ENCODE results near the gene PYGB. TPM values are rescaled to one million over a fixed set of nuclear protein-coding genes. Genes with fewer than 3 reads are reported as not detected.

PYGB gene
- total RNA-seq, 4 donors from 2014 or later: 71.6 to 119 (median 78.6) TPM

DNA sequence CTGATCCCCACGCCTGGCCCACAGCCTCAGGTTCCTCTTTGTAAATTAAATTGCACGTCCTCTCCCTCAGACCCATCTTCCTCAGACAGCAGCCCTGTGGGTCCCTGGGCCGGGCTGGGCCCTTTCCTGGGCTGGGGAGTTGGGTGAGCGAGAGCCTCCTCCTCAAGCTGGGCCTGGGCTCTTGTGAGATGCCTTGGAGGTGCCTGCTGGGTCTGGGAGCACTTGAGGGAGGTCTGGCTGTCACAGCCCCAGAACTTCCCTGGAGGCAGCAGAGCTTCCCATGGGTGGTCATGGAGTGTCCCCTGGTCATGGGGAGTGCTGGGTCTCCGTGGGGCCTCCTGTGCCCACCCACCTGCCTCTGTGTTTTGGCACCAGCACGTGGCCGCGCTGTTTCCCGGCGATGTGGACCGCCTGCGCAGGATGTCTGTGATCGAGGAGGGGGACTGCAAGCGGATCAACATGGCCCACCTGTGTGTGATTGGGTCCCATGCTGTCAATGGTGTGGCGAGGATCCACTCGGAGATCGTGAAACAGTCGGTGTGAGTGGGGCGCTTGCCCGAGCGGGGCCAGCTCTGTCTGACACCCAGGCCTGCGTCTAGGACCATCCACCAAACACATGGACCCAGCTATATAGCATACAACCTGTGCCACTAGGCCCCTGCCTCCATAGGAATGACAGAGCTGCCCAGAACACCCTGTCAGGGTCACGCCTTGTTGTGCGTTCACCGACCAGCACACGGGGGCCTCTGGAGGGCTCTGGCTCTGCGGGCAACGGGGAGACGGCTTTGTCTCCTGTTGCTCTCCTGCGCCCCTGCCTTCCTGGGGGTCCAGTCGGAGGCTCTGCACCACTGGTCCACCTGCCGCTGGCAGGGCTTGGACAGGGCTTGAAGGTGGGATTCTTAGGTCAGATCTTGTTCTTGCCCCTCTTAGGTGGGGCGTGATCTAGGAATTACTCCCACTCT, 33.0 kb downstream of the PYGB start:
- peak in 1 of 2 donors; percentile 7 for DNase-seq (ENCODE audit: low spot score in 2 of 2)
- Histone ChIP-seq H3K4me1 (no peaks in the 10 kb centered on the region), H3K4me3 (no peak overlapping the region), H3K27me3 (no peaks in the 10 kb centered on the region), H3K9me3 (no peaks in the 10 kb centered on the region), H3K36me3 (peaks cover 8 to 100% (median 24%) of the 10 kb centered on the region in 3 donors), H3K27ac (no peak overlapping the region)
- 91 to 92% methylated on average over 25 to 33 of the region's 33 CpGs for WGBS, 2 donors
- TF ChIP-seq, protein P1, sequence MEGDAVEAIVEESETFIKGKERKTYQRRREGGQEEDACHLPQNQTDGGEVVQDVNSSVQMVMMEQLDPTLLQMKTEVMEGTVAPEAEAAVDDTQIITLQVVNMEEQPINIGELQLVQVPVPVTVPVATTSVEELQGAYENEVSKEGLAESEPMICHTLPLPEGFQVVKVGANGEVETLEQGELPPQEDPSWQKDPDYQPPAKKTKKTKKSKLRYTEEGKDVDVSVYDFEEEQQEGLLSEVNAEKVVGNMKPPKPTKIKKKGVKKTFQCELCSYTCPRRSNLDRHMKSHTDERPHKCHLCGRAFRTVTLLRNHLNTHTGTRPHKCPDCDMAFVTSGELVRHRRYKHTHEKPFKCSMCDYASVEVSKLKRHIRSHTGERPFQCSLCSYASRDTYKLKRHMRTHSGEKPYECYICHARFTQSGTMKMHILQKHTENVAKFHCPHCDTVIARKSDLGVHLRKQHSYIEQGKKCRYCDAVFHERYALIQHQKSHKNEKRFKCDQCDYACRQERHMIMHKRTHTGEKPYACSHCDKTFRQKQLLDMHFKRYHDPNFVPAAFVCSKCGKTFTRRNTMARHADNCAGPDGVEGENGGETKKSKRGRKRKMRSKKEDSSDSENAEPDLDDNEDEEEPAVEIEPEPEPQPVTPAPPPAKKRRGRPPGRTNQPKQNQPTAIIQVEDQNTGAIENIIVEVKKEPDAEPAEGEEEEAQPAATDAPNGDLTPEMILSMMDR (IDR thresholded peaks at IDR 0.05): no peak
- TF ChIP-seq POLR2A (IDR thresholded peaks at IDR 0.05) (no peak), EP300 (IDR thresholded peaks at IDR 0.05) (no peak)

DNA sequence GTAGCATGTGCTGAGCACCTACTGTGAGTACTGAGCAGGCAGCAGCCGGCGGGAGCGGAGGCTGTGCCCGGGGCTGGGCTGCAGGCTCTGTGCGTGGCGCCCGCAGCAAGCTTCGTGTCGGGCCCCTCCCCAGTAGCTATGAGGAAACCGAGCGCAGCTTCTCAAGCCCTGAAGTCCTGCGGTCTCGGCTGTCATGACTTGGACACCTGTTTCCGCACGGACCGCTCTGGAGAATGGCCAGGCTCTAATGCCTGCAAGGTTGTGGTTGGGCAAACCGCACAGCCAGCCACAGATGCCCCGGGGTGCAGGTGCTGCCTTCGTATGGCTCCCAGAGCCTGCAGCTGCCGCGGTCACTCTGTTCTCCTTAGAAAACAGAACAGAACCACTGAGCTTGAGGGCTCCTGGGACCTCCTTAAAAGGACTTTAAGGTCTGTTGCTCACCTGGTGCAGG, 33.7 kb downstream of the PYGB start:
- Histone ChIP-seq H3K9me3 (no peaks in the 10 kb centered on the region), H3K4me3 (no peak overlapping the region), H3K27me3 (no peaks in the 10 kb centered on the region), H3K27ac (no peak overlapping the region), H3K36me3 (peaks cover 7 to 100% (median 28%) of the 10 kb centered on the region in 3 donors), H3K4me1 (no peaks in the 10 kb centered on the region)
- 91 to 94% methylated on average over 7 to 21 of the region's 21 CpGs for WGBS, 2 donors
- TF ChIP-seq POLR2A (IDR thresholded peaks at IDR 0.05) (no peak), EP300 (IDR thresholded peaks at IDR 0.05) (no peak)
- TF ChIP-seq, protein P1 (IDR thresholded peaks at IDR 0.05): no peak
- DNase-seq (ENCODE audit: low spot score in 2 of 2): peak in 1 of 2 donors; percentile 3

DNA sequence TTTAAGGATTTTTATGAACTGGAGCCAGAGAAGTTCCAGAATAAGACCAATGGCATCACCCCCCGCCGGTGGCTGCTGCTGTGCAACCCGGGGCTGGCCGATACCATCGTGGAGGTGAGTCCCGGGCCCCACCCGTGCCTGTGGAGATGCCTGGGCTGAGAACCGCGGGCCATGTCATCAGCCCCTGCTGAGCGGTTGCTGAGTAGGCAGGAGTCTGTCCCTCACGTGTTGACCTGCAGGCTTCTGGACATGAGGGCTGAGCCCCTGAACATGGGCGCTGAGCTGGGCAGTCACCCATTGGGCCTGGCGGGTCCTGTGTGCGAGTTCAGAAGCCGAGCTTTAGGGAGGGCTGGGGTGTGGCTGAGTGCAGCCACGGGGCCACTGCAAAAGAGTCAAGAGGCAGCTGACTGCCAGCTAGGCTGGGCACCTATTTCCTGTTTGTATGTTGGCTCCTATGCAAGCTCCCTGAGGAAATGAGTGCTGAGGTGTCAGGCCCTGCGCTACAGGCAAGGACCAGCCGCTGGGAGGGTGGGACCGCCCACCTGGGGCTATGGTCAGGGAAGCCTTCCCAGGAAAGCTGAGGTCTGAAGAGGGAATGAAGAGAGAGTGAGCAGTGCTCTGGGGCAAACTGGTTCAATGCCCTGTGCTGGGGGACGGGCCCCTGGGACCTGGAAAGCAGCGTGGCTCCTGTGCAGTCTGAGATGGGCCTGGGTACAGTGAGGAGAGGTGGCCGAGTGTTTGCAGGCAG, 34.3 kb downstream of the PYGB start:
- Histone ChIP-seq H3K27me3 (no peaks in the 10 kb centered on the region), H3K4me1 (no peaks in the 10 kb centered on the region), H3K27ac (no peak overlapping the region), H3K36me3 (peaks cover 6 to 100% (median 28%) of the 10 kb centered on the region in 3 donors), H3K4me3 (no peak overlapping the region), H3K9me3 (no peaks in the 10 kb centered on the region)
- peak in 1 of 2 donors; percentile 6 for DNase-seq (ENCODE audit: low spot score in 2 of 2)
- WGBS, 2 donors: 90 to 92% methylated on average over 15 to 22 of the region's 22 CpGs
- TF ChIP-seq EP300 (IDR thresholded peaks at IDR 0.05): no peak

DNA sequence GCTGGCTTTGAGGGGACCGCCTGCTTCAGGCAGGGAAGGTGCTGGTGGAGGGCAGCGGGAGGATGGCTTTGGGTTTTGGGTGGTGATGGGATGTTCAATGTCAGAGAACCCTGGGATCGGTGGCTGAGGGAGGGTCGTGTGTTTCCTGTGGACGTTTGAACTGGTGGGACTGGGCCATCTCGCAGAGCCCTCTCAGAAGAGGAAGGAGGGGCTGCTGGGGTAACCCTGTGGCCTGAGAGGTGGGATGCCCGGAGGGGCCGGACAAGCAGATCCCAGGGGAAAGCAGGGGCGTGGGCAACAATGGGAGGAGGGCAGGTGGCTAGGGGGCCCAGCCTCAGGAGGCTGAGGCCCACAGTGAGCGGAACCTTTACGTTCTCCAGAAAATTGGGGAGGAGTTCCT, 34.9 kb downstream of the PYGB start:
- peaks cover 6 to 100% (median 28%) of the 10 kb centered on the region in 3 donors for H3K36me3 ChIP-seq
- H3K27ac ChIP-seq: no peak overlapping the region
- H3K4me3 ChIP-seq: no peak overlapping the region
- no peaks in the 10 kb centered on the region for H3K27me3 ChIP-seq
- TF ChIP-seq POLR2A (IDR thresholded peaks at IDR 0.05) (no peak), EP300 (IDR thresholded peaks at IDR 0.05) (no peak)
- TF ChIP-seq, protein P1 (IDR thresholded peaks at IDR 0.05): no peak
- peak in 1 of 2 donors; percentile 7 for DNase-seq (ENCODE audit: low spot score in 2 of 2)
- H3K4me1 ChIP-seq: no peaks in the 10 kb centered on the region
- WGBS, 2 donors: 82 to 84% methylated on average over 11 of the region's 11 CpGs
- H3K9me3 ChIP-seq: no peaks in the 10 kb centered on the region

DNA sequence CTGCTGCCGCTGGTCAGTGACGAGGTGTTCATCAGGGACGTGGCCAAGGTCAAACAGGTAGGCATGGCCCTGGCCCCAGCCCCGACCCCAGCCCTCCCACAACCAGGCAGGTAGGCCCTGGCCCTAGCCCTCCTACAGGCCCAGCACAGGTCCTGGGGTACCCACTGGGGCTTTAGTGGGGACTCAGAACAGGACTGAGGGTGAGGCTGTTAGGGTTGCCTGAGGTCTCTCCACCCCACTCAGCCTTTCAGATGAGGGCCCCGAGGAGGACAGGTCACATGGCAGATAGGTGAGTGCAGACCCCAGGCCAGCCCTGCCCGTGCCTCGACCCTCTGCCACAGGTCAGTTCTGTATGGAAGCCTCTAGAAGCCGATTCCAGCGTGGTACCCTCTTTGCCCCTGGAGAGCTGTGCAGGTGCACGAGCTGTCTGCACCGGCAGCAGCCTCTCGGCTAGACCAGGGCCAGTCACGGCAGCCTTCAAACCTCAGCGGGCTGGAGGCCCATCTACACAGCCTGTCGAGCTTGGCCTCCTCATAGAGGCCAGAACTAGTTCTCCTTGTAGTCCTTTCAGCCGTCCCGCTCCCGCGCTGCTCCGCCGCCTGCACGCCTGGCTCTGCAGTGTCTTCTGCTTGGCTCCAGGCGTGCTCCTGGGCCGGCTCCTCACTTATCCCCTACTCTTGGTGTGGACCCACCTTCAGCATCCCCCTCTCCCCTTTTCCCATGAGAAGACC, 35.5 kb downstream of the PYGB start:
- Histone ChIP-seq H3K27ac (no peak overlapping the region), H3K4me1 (no peaks in the 10 kb centered on the region), H3K4me3 (no peak overlapping the region), H3K36me3 (peaks cover 6 to 100% (median 30%) of the 10 kb centered on the region in 3 donors), H3K9me3 (no peaks in the 10 kb centered on the region), H3K27me3 (no peaks in the 10 kb centered on the region)
- DNase-seq (ENCODE audit: low spot score in 2 of 2): peak in 1 of 2 donors; percentile 11
- 90 to 92% methylated on average over 20 to 24 of the region's 24 CpGs for WGBS, 2 donors
- TF ChIP-seq EP300 (IDR thresholded peaks at IDR 0.05) (no peak), POLR2A (IDR thresholded peaks at IDR 0.05) (no peak)
- TF ChIP-seq, protein P1 (IDR thresholded peaks at IDR 0.05): no peak

Measured in tibial nerve (tissue), 4 donors.